HG02938 (cell line): Measurements from ENCODE around the gene ISG15.
"Not testable (repeated sequence)": the region's sequence is repeated elsewhere in the genome, so short reads cannot be mapped to it uniquely, and the experiment has no call there.

Experiments
- ATAC-seq: cut with Tn5 transposase; IDR thresholded peaks from one replicate; pipeline ENCODE4 v1.9.1; 2021; ENCODE audit warnings: mild to moderate bottlenecking, moderate library complexity; ENCODE audit not compliant: unreplicated experiment

Gene ISG15

GRCh38 chr1:1006305-1007159 lies 6.8 kb upstream of the ISG15 start:
- no peak for ATAC-seq

GRCh38 chr1:1010131-1010530 lies 3.2 kb upstream of the ISG15 start:
- not testable (repeated sequence) for ATAC-seq

DNA sequence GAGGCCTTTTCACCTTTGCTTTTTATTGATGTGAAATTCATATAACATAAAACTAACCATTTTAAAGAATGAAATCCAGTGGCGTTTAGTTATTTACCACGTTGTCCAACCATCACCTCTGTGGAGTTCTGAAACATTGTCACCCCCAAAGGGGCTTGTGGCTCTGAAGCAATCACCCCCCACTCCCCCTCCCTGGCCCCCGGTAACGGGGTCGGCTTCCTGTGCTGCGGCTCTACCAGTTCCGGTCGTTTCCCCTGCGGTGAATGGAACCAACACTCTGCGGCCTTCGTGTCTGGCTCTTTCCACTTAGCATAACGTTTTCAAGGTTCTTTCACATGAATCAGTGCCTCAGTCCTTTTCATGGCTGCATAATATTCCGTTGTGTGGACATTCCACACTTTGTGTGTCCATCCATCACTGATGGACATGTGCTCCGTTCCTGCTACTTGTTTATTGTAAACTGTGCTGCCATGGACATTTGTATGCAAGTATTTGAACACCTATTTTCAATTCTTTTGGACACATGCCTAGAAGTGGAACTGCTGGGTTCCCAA lies 1.8 kb upstream of the ISG15 start:
- no peak for ATAC-seq

DNA sequence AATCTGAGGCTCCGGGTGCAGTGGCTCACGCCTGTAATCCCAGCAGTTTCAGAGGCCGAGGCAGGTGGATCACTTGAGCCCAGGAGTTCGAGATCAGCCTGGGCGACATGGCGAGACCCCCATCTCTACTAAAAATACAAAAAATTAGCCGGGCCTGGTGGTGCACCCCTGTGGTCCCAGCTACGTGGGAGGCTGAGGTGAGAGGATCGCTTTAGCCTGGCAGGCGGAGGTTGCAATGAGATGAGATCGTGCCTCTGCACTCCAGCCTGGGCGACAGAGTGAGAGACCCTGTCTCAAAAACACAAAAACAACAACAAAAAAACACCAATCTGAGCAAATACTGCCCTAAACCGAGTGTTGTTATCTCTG lies 577 bp upstream of the ISG15 start:
- ATAC-seq: not testable (repeated sequence)

DNA sequence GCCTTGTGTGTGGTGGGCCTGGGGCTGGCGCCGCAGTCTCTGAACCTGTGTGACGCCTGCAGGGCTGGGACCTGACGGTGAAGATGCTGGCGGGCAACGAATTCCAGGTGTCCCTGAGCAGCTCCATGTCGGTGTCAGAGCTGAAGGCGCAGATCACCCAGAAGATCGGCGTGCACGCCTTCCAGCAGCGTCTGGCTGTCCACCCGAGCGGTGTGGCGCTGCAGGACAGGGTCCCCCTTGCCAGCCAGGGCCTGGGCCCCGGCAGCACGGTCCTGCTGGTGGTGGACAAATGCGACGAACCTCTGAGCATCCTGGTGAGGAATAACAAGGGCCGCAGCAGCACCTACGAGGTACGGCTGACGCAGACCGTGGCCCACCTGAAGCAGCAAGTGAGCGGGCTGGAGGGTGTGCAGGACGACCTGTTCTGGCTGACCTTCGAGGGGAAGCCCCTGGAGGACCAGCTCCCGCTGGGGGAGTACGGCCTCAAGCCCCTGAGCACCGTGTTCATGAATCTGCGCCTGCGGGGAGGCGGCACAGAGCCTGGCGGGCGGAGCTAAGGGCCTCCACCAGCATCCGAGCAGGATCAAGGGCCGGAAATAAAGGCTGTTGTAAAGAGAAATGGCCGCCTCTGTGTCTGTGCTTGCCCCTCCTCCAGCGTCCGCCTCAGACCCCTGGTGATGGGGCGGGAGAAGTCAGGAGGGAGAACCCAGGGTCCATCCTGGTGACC lies 788 bp downstream of the ISG15 start:
- no peak for ATAC-seq

DNA sequence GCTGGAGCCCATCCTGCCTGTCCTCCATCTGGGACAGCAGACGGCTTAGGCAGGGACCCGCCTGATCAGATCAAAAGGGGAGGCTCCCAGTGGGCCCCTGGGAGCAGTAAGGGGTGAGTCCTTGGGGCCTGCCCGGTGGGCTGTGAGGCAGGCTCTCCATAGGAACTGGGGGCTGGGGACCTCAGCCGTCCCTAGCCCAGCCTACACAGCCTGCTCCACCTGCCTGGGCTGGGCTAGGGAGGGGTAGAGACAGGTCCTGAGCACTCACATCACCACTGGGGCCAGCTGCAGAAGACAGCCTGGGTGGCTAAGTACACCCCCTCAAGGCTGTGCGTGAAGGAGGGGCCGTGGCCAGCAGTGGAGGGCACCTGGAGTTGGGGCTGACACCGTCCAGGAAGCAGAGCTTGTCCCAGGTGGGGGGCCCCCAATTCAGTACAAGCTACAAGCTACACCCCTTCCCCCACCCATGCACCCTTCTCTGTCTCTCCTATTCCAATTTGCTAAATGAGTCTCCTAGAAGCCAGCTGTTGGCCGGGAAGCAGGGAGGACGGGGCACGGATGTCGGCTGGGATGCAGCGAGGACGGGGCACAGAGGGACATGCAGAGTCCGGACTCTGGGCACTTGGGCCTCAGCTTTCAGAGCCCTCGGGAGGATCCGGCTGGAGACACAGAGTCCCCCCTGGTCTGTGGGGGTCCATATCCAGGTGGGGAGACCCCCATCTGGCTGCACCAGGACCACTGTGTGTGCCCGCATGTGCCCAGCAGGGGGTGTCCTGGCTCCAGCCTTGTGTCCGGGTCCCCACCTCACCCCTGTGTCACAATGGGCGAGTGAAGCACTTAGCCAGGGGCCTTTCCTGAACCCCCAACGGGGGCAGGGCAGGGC lies 1.7 kb downstream of the ISG15 start:
- ATAC-seq: no peak

DNA sequence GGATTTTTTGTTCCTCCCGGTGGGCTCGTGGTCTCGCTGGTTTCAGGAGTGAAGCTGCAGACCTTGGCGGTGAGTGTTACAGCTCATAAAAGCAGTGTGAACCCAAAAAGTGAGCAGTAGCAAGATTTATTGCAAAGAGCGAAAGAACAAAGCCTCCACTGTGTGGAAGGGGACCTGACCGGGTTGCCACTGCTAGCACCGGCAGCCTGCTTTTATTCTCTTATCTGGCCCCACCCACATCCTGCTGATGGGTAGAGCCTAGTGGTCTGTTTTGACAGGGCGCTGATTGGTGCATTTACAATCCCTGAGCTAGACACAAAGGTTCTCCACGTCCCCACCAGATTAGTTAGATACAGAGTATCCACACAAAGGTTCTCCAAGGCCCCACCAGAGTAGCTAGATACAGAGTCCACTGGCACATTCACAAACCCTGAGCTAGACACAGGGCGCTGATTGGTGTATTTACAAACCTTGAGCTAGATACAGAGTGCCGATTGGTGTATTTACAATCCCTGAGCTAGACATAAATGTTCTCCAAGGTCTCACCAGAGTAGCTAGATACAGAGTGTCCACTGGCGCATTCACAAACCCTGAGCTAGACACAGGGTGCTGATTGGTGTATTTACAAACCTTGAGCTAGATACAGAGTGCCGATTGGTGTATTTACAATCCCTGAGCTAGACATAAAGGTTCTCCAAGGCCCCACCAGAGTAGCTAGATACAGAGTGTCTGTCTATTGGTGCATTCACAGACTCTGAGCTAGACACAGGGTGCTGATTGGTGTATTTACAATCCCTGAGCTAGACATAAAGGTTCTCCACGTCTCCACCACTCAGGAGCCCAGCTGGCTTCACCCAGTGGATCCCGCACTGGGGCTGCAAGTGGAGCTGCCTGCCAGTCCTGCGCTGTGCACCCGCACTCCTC lies 4.4 kb downstream of the ISG15 start:
- ATAC-seq: not testable (repeated sequence)

GRCh38 chr1:1018321-1018685 lies 5.0 kb downstream of the ISG15 start:
- not testable (repeated sequence) for ATAC-seq

DNA sequence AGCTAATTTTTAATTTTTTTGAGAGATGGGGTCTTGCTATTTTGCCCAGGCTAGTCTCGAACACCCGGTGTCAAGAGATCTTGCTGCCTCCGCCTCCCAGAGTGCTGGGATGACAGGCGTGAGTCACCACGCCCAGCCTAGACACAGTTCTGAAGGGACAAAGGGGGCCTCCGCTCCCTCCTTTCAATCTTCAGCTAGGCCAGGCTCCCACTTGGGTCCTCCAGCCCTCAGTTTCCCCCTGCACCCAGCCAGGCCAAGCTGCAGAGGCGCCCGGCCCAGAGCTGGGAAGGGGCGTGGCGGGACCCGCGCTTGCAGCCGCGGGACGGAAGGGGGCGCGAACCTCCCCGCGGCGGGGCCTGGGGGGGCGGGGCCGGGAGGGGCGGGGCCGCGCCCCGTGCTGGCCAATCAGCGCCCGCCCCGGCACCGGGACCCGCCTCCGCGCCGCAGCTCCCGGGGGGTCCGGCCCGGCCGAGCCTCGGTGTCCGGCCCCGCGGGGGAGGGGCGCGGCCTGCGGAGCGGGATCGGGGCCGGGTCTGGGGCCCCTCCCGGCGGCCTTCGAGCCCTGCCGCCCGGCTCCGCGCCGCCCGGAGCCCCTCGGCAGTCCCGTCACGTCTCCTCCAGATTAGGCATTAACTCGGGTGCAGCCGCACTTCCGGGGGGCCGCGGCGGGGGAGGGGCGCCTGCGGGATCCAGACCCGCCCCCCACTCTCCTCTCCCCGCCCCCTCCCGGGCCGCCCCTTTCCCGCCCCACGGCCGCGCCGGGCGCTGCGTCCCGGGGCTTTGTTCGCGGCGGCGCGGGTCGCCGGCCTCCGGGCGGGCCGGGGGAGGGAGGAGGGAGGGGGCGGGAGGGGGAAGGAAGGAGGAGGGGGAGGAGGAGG lies 6.1 kb downstream of the ISG15 start:
- ATAC-seq: peak; percentile 44

DNA sequence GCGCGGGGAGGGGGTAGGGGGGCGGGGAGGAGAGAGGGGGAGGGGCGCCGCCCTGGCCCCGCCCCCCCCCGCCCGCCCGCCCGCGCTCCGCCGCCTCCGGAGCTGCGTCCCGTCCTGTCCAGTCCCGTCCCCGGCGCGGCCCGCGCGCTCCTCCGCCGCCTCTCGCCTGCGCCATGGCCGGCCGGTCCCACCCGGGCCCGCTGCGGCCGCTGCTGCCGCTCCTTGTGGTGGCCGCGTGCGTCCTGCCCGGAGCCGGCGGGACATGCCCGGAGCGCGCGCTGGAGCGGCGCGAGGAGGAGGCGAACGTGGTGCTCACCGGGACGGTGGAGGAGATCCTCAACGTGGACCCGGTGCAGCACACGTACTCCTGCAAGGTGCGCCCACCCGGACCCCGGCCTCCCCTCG lies 6.7 kb downstream of the ISG15 start, which contains the start of gene AGRN:
Gene AGRN (plus strand): TSS at position 121 of the 405 bp plus-strand sequence. CDS start 53 bp downstream, at position 174.
- peak; percentile 17 for ATAC-seq

GRCh38 chr1:1020415-1021009 lies 7.2 kb downstream of the ISG15 start:
- ATAC-seq: peak; percentile 14

DNA sequence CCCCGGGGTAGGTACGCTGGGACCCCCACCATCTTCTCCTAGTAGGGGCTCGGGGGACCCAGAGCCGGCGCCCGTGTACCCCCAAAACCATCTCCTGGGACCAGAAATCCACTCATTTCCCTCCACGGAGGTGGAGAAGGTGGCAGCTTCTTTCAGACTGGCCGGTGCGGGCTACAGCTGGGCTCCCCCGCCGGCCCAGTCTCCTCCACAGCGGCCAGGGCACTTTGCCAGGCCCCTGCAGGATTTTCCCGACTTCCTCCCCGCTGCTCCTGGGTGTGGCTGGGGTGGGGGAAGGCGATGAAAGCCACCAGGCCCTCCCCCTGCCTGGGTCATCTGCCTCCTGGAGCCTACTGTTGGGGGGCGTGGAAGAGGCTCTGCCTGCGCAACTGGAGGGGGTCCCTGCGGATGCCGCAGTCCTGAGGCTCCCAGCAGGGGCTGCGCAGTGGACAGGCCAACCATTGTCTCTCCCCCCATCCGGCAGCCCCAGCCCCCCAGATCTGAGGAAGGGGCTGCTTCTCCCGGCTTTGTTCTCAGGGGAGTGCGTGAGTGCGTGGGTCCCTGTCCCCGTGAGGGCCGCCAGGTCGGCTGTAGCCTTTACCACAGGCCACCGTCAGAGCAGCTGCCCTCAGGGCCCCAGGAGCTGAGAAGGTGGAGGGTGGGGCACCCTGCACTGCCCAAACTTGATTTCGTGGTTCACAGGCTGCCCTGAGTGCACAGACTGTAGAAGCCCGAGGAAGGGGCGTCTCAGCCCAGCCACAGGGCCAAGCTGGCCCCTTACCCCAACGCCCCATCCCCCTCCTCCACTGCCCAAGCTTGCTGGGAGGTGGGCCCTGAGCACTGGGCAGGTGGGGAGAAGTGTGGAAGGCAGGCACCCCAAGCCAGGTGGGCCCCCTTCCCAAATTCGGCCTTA lies 8.0 kb downstream of the ISG15 start:
- no peak for ATAC-seq

DNA sequence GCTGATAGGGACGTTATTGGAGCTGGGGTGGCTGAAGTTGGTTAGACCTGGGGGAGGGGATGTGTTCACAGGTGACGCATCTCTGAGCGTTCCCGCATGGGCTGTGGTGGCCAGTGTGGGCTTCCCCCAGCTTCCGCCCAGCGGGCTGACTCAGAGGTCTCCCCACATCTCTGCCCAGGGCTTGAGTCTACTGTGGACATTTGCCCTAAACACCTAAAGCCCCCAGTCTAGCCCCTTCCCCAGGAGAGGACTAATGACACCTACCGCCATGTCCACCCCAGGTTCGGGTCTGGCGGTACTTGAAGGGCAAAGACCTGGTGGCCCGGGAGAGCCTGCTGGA lies 8.6 kb downstream of the ISG15 start:
- ATAC-seq: no peak

- no peak for ATAC-seq
These were observed 9.2 kb downstream of the ISG15 start for GRCh38 chr1:1022302-1023009.

GRCh38 chr1:1023700-1024099 lies 10.4 kb downstream of the ISG15 start:
- no peak for ATAC-seq

DNA sequence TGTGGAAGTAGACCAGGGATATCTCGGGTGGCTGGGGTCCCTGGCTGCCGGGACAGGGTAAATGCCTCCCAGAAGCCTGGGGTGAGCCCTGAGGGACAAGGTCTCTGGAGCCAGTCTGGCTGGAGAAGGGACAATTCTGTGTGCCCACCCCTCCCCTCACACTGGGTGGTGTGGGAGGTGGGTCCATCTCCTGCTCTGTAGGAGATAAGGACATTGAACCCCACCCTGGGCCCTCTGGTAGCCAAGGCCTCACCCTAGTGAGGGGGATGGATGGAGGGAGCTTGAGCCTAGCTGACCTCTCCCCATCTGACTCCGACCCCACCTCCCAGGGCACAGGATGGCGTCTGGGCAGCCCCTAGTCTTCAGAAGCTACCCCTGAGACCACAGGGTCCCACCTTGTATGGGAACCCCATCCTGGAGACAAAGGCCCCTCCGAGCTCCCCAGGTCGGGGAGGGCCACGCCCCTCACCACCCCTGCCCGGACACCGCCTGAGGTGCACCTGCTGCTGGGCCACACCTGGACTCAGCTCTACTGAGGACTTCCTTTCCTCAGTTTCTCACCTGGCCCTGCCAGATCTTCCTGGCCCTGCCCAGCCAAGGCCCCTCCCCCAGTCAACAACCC lies 11.0 kb downstream of the ISG15 start:
- no peak for ATAC-seq
